Lung (tissue), 12 donors: ENCODE data around the gene CD300LD. TPM values are rescaled to one million over a fixed set of nuclear protein-coding genes. Genes with fewer than 3 reads are reported as not detected.
A peak's percentile ranks its signal among the peaks of the same experiment; 100 is the strongest.

ENCODE experiments used
- ATAC-seq: fragments of 200-7000 bp; cut with Tn5 transposase; one replicate; pipeline ENCODE4 v1.9.1; 2020; ENCODE audit warnings: moderate number of reproducible peaks; ENCODE audit not compliant: insufficient read depth, low FRiP score
- DNase-seq, 3 donors: peaks; one replicate each; pipeline ENCODE4 v3.0.0-alpha.2; 2013 to 2017
- H3K27ac ChIP-seq, 2 donors: one replicate each; pipeline ENCODE4 v1.5.1; 2013; ENCODE audit warnings: mild to moderate bottlenecking in 2 of 2, moderate library complexity in 2 of 2, control low read depth in 1 of 2, inconsistent platforms in 1 of 2, low read depth in 1 of 2, low read length in 1 of 2
- H3K27me3 ChIP-seq, 3 donors: one replicate each; pipeline ENCODE4 v1.5.1; 2013; ENCODE audit warnings: low read length in 2 of 3; ENCODE audit not compliant: control insufficient read depth in 3 of 3, insufficient read depth in 3 of 3
- H3K36me3 ChIP-seq, 4 donors: one replicate each; pipeline ENCODE4 v1.5.1; 2013; ENCODE audit warnings: low read length in 4 of 4, mild to moderate bottlenecking in 1 of 4, moderate library complexity in 1 of 4; ENCODE audit not compliant: control insufficient read depth in 4 of 4, insufficient read depth in 4 of 4
- H3K4me1 ChIP-seq, 5 donors: one replicate each; pipeline ENCODE4 v1.5.1; 2013; ENCODE audit warnings: low read length in 5 of 5, mild to moderate bottlenecking in 2 of 5, moderate library complexity in 1 of 5; ENCODE audit not compliant: control insufficient read depth in 5 of 5, insufficient read depth in 5 of 5
- H3K4me3 ChIP-seq: one replicate; pipeline ENCODE4 v1.5.1; 2013; ENCODE audit warnings: mild to moderate bottlenecking, control low read depth, moderate library complexity
- H3K9ac ChIP-seq, 2 donors: one replicate each; pipeline ENCODE4 v1.5.1; 2013; ENCODE audit warnings: low read length in 2 of 2, control low read depth in 1 of 2; ENCODE audit not compliant: insufficient read depth in 1 of 2
- H3K9me3 ChIP-seq, 4 donors: one replicate each; pipeline ENCODE4 v1.5.1; 2013; ENCODE audit warnings: low read length in 3 of 4, mild to moderate bottlenecking in 1 of 4, moderate library complexity in 1 of 4; ENCODE audit not compliant: control insufficient read depth in 4 of 4, insufficient read depth in 3 of 4
- CTCF ChIP-seq: IDR thresholded peaks from 2 replicates; pipeline ENCODE4 v1.5.1; 2012; ENCODE audit warnings: mild to moderate bottlenecking; ENCODE audit errors: control extremely low read depth, extremely low read depth
- WGBS, 2 donors: extraction: QIAGEN DNeasy Blood & Tissue Kit; methylation state at CpG; one replicate each; pipeline ENCODE4 v1.1.7; 2013; 5-methylcytosine and 5-hydroxymethylcytosine counted together
- polyA plus RNA-seq, 2 donors: library from polyadenylated mRNA; stranded (reverse); fragments of 200-250 nt; gene quantifications; one replicate each; pipeline ENCODE4 v1.2.1, GENCODE V29; 2013
- total RNA-seq, 2 donors: library from RNA; depleted of rRNA in 1 of 2; stranded (reverse); fragments of >200 nt in 1 of 2; gene quantifications; one replicate each; pipeline ENCODE4 v1.2.1, GENCODE V29; 2014 to 2021
- donor health status: control.
- donor health status: control.
- donor health status: Bipolar disorder and iron deficiency.
- donor health status: healthy.
- donor health status: DM: yes; HTN: yes; CAD: no.

The CD300LD gene
- total and polyA plus RNA-seq, 4 donors, result 0.25 to 0.52 TPM; not detected in 2

- WGBS, 2 donors, result 67 to 70% methylated on average over 16 of the region's 16 CpGs
- peaks cover 0 to 2% (median 0%) of the 10 kb centered on the region in 3 donors for H3K27me3 ChIP-seq
- no peaks in the 10 kb centered on the region for H3K36me3 ChIP-seq
- no peaks in the 10 kb centered on the region for H3K9me3 ChIP-seq
- no peak for TF ChIP-seq CTCF
- no peak overlapping the region for H3K9ac ChIP-seq
- no peaks in the 10 kb centered on the region for H3K4me1 ChIP-seq
- no peak for ATAC-seq
- H3K4me3 ChIP-seq, result no peak overlapping the region
- H3K27ac ChIP-seq, result peak overlapping the region in 1 of 2 donors; percentile 62
- DNase-seq, result no peak
Observed at GRCh38 chr17:74544991-74545842, 46.9 kb downstream of the CD300LD start.

- no peak for TF ChIP-seq CTCF
- DNase-seq, result no peak
- Histone ChIP-seq H3K27ac (no peak overlapping the region), H3K9ac (no peak overlapping the region), H3K27me3 (peaks cover 0 to 2% (median 0%) of the 10 kb centered on the region in 3 donors), H3K4me1 (no peaks in the 10 kb centered on the region), H3K9me3 (no peaks in the 10 kb centered on the region), H3K4me3 (no peak overlapping the region), H3K36me3 (no peaks in the 10 kb centered on the region)
- no peak for ATAC-seq
- 86 to 91% methylated on average over 18 of the region's 18 CpGs for WGBS, 2 donors
Observed at GRCh38 chr17:74543891-74544760, 48.0 kb downstream of the CD300LD start.

- Histone ChIP-seq H3K9me3 (no peaks in the 10 kb centered on the region), H3K9ac (no peak overlapping the region), H3K4me1 (no peaks in the 10 kb centered on the region), H3K36me3 (no peaks in the 10 kb centered on the region), H3K27ac (no peak overlapping the region), H3K4me3 (no peak overlapping the region), H3K27me3 (peaks cover 0 to 2% (median 0%) of the 10 kb centered on the region in 3 donors)
- WGBS, 2 donors, result 78 to 86% methylated on average over 13 to 14 of the region's 14 CpGs
- TF ChIP-seq CTCF, result no peak
- ATAC-seq (no peak), DNase-seq (no peak)
Observed at GRCh38 chr17:74543406-74543805, 48.7 kb downstream of the CD300LD start.
